HG03108 (cell line): ENCODE results near the gene EPB41L5.
"Not testable (repeated sequence)": the region's sequence is repeated elsewhere in the genome, so short reads cannot be mapped to it uniquely, and the experiment has no call there.

Experiments used
- ATAC-seq: cut with Tn5 transposase; IDR thresholded peaks from one replicate; pipeline ENCODE4 v1.9.1; 2021; ENCODE audit warnings: moderate library complexity; ENCODE audit not compliant: unreplicated experiment

Gene EPB41L5

DNA sequence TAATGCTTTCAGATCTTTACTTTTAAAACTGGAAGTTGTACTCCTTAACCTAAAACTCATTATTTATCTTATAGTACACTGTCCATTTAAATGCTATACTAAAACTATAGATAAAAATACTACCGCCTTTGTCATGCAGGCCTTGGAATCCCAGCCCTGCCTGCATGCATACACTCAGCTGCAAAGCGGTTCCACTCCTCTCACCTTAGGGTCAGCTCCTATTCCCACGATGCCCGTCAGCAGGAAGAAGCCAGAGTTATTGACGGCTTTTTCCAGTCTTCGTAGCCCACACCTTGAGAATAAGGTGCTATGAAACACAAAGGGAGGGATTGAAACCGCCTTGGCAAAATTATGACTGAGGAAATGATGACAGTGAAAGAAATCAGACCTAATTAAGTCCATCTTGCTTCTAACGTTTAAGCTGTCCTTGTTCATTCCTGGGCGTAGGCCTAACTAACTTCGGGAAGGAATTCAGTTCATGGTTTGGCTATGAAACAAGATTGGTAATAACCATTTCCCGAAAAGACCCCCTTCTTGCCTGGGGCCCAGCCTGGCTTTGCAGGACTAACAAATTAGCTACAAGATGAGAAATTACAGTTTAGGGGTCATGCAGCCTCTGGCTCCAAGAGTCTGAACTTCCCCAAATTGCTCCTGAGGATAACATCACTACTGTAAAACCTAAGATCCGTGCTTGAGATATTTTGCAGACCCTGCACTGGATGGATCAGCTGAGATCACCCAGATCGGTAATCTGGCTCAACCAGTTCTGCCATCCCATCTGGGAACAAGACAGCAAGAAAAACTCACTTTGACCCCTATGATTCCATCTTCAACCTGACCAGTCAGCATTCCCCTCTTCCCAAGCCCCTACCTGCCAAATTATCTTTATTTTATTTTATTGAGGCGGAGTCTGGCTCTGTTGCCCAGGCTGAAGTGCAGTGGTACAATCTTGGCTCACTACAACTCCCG, 17.1 kb downstream of the EPB41L5 start:
- no peak for ATAC-seq

DNA sequence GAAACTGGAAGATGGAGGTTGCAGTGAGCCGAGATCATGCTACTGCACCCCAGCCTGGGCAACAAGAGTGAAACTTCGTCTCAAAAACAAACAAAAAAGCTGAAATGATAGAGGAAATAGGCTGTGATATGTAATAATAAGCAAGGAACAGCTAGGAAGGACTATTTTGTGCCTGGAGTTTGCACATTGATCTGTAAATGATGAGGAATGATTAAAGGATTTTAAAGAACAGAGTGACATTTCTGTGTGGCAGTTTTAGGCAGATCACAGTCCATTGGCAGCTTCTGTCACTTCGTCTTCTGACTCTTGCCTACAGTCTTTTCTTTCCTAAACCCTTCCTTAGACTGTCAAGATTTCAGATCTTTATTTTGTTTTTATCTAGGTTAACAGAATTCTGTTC, 19.4 kb downstream of the EPB41L5 start:
- no peak for ATAC-seq

DNA sequence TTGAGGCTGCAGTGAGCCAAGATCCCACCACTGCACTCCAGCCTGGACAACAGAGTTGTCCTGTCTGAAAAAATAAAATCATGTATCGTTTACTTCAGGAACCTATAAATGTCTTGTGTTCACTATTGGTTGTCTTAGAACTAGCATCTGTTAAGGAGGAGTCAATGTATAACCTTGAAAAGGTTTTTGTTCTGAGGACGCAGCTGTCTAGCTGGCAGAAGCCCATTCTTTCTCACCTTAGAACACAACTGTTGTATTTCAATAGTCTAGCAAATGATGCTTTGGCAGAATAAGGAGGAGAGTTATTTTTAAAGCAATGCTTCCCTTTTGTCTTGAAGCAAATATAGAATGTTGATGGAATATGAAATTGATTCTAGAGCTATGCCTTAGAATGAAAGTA, 21.1 kb downstream of the EPB41L5 start:
- ATAC-seq = no peak

DNA sequence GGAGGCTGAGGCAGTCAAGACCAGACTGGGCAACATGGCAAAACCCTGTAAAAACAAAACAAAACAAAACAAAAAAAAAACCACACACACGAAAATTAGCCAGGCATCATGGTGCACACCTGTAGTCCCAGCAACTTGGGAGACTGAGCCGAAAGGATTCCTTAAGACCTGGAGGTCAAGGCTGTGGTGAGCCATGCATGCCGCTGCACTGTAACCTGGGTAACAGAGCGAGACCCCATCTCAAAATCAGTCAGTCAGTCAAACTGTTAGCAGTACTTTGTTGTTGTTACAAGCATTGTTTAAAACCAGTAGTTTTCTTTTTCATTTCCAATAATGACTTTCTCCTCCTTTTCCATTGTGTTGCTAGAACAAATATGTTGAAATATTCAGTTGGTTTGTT, 21.7 kb downstream of the EPB41L5 start:
- ATAC-seq = no peak

DNA sequence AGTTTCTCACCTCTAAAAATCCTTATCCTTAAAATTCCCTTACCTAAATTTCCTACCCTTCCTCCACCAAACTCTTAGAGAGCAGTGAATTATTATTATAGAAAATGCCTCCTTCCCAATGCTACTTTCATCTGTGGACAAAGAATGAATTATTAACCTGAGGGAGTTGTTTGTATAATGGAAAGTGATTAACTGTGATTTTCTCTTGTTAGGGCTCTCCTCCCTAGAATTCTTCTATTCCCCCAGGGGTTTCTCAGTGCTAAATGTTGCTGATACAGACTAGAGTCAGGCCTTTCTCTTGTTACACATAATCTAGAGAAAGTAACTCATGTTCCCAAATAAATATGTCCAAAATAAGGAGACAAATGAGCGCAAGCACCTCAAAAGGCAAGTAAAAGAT, 23.3 kb downstream of the EPB41L5 start:
- no peak for ATAC-seq

DNA sequence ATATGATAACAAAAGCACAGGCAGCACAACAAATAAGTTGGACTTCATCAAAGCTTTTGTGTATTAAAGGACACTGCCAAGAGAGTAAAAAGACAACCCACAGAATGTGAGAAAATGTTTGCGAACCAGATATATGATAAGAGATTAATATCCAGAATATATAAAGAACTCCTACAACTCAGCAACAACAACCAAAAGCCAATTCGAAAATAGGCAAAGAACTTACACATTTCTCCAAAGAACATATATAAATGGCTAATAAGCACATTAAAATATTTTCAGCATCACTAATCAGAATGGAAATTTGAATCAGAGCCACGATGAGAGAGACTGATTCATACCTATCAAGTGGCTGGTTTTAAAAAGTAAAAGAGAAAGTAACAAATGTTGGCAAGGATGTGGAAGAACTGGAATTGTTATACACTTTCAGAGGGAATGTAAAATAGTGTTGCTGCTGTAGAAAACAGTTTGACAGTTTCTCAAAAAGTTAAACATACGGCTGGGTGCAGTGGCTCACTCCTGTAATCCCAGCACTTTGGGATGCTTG, 25.2 kb downstream of the EPB41L5 start:
- no peak for ATAC-seq

DNA sequence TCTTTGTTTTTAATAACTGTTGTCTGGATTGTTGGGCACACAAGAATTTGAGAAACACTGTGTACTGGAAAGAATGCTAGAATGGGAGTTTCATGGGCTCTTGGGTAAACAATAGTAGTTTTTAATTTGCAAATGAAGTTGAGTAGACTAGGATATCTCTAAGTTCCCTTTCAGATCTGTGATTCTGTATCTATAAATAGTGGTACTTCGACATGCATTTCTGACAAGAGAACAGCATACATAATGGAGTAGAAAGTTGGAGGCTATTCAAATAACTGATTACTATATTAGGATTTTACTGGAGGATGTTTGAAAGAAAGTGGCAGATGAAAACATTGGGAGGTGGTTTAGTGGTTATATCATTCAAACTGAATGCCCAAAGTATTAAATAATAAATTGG, 29.5 kb downstream of the EPB41L5 start:
- ATAC-seq = no peak

DNA sequence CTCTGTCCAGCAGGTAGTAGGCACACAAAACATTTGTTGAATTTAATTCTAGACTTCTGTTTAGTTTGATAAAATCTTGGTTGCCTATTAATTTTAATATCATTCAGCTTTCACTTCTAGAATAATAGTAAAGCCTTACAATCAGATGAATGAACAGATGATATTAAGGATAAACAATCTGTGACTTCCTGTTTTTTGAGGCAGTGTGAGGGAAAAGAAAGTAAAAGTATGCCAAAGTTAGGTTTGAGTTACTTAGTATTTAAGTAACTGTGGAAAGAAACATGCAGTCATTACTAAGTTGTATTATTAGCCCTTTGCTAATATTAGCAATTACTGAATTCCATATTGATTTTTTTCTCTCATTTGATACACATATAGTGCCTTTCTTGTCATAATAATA, 31.5 kb downstream of the EPB41L5 start:
- ATAC-seq = no peak

DNA sequence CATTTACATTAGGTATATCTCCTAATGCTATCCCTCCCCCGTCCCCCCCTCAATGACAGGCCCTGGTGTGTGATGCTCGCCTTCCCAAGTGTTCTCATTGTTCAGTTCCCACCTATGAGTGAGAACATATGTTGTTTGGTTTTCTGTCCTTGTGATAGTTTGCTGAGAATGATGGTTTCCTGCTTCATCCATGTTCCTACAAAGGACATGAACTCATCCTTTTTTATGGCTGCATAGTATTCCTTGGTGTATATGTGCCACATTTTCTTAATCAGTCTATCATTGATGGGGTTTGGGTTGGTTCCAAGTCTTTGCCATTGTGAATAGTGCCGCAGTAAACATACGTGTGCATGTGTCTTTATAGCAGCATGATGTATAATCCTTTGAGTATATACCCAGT, 32.9 kb downstream of the EPB41L5 start:
- ATAC-seq = not testable (repeated sequence)

DNA sequence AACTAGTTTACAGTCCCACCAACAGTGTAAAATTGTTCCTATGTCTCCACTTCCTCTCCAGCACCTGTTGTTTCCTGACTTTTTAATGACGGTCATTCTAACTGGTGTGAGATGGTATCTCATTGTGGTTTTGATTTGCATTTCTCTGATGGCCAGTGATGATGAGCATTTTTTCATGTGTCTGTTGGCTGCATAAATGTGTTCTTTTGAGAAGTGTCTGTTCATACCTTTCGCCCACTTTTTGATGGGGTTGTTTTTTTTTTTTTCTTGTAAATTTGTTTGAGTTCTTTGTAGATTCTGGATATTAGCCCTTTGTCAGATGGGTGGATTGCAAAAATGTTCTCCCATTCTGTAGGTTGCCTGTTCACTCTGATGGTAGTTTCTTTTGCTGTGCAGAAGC, 33.4 kb downstream of the EPB41L5 start:
- ATAC-seq = not testable (repeated sequence)

DNA sequence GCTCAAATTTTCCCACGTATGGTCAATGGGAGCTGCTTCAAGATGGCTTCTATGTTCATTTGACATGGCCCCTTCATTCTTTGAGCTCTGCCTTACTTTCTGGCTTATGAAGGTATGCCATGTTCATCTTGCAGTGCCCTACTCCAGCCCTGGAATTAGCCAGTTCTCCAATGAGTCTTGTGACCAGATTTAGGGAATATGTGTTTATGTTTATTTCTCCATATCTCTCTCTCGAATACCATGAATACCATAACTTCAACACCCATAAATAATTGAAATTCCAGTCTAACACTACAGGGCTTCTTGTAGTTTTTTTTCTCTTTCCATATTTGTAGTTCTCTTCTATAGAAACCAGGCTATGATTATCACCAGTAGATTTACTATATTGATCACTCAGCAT, 39.7 kb downstream of the EPB41L5 start:
- no peak for ATAC-seq

DNA sequence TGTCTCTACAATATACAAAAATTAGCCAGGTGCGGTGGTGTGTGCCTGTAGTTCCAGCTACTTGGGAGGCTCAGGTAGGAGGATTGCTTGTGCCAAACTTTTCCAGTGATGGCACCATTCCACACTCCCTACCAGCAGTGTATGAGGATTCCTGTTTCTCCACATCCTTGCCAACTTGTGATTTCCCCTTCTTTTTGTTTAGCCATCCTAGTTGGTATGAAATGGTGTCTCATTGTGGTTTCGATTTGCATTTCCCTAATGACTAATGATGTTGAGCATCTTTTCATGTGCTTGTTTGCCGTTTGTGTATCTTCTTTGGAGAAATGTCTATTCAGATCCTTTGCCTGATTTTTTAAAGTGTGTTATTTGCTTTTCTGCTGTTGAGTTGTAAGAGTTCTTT, 41.0 kb downstream of the EPB41L5 start:
- ATAC-seq = no peak

DNA sequence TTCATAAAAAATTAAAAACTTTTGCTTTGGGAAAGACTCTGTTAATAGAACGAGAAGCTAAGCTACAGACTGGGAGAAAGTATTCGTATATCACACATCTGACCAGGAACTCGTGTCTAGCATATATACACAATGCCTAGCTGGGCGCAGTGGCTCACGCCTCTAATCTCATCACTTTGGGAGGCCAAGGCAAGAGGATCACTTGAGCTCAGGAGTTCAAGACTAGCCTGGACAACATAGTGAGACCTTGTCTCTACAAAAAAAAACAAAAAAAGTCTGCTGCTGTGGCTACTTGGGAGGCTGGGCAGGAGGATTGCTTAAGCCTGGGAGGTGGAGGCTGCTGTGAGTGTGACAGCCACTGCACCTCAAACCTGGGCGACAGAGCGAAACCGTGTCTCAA, 46.6 kb downstream of the EPB41L5 start:
- ATAC-seq = no peak

DNA sequence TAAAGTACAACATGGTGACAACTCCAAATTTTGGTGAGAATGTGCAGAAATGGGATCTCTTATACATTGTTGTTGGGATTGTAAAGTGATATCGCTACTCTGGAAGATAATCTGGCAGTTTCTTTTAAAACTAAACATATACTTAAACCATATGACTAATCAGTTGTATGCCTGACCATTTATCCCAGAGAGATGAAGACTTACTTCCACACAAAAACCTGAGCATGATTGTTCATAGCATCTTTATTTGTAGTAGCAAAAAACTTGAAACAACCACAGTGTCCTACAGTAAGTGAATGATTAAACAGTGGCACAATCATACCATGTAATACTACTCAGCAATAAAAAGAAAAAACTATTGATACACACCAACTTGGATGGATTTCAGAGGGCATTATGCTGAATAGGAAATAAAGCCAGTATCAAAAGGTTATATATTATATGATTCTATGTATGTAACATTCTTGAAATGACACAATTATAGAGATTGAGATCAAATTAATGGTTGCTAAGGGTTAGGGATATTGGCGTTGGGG, 47.3 kb downstream of the EPB41L5 start:
- no peak for ATAC-seq

DNA sequence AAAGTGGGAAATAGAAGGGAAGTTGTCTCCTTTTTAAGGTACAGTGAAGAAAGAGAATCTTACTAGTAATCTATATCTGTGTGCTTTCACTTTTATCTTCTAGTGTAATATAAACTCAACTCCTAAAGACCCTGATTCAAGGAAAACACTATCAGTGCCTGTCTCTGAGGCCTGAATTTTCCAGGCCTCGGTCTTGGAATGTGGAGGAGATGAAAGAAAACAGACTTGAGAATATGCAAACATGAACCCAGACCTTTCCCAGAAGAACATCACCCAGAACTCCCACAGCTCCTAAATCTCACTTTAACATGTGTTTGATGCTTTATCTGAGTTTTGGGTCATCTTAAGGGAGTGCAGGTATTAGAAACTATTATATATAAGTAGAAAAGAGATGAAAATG, 51.8 kb downstream of the EPB41L5 start:
- ATAC-seq = no peak

DNA sequence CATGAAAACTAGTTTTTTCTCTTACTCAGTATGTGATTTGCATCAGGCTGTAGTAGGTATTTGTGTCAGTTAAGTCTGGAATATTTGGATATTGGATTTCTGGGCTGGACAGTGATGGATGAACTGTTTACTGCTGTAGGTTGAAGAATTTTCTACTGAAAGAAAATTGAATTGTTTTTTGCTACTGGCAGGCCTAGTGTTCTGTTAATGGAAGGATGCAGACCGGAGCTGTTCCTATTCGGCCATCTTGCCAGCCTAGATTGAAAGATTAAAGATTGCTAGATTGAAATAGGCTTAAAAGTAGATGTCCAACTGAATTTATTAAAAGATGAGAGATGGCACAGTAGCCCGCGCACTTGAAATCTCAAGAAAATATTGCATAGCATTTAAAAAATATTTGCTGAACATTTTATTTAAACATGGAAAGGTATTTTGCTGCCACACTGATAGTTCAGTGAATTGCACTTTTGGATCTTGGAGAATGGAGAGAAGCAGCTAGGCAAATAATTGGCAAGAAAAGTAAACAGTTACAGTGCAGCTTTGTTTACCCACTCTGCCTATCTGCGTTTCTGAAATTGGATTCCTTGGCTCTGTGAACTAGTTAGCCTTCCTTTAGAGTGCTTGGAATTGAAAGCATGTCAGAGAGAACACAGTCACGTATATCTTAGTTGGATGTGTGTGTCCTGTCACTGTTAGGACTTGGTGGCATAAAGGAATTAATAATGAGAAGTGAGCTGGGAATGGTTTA, 54.1 kb downstream of the EPB41L5 start:
- no peak for ATAC-seq

DNA sequence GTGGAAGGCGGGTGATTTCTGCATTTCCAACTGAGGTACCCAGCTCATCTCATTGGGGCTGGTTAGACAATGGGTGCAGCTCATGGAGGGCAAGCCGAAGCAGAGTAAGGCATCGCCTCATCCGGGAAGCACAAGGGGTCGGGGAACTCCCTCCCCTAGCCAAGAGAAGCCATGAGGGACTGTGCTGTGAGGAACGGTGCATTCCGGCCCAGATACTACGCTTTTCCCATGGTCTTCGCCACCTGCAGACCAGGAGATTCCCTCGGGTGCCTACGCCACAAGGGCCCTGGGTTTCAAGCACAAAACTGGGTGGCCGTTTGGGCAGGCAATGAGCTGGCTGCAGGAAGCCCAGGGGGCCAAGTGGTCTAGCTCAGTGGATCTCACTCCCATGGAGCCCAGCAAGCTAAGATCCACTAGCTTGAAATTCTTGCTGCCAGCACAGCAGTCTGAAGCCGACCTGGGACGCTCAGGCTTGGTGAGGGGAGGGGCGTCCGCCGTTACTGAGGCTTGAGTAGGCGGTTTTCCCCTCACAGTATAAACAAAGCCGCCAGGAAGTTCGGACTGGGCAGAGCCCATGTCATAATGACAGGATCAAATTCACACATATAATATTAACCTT, 55.3 kb downstream of the EPB41L5 start:
- ATAC-seq = not testable (repeated sequence)

DNA sequence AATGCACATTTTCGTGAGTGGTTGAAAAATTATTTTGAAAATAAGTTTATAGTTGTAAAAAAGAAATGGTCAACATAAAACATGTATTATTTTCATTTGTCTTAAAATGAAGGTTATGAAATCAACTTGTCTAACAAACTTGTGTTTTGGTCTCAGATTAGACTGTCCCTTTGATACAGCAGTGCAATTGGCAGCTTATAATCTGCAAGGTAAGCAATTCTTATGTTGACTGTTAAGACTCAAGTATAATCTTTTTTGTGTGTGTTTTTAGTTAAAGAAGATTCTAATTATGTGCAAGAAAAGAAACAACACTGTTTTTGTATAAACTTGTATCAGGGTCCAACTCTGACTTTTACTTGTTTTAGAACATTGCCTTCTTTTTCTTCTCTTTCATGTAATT, 62.7 kb downstream of the EPB41L5 start:
- ATAC-seq = no peak

DNA sequence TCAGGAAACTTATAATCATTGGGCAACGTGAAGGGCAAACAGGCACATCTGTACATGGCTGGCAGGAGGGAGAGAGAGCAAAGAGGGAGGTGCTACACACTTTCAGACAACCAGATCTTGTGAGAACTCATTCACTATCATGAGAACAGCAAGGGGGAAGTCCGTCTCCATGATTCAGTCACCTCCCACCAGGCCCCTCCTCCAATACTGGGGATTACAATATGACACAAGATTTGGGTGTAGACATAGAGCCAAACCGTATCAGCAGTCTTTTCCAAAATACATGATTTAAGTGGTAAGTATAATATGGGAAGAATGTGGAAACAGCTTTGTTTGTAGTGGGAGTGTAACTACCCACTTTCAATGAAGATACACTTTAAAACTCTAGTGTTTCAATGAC, 65.0 kb downstream of the EPB41L5 start:
- ATAC-seq = no peak

DNA sequence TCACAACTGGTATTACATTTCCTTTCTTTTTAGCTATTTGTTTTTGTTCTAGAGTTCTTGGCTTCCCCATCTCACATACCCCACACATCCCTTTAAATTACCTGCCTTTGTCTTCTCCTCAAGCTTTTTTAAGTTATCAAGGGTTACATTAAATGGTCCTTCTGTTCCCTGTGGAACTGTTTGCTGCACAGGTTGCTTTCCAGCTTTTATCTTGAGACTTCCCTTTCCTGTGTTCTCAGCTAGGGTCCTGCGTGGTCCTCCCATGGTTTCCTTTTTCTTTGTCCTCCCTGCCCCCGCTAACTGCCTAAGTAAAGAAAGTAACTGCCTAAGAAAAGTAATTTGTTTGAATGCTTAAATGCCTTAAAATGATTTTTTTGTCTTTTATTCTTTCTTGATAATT, 66.8 kb downstream of the EPB41L5 start:
- no peak for ATAC-seq

DNA sequence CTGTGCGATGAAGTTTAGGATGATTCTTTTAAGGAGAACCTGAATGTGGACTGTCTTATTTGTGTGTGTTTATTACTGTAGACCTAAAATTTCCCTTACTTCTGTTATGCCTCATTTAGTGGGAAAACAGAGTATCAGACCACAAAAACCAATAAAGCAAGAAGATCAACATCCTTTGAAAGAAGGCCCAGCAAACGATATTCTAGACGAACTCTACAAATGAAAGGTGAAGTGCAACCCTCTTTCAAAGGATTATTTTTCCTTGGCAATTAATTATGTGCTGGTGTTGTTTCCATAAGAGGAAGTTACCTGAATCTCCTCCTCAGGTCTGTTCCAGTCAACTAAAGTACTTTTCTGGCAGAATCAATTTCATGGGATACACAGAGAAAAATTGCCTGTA, 78.6 kb downstream of the EPB41L5 start:
- no peak for ATAC-seq
